Colonic mucosa (tissue), 4 donors: ENCODE results near the gene ASB10. TPM values are rescaled to one million over a fixed set of nuclear protein-coding genes. Genes with fewer than 3 reads are reported as not detected.

Experiments used
- DNase-seq: peaks from one replicate; pipeline ENCODE4 v3.0.0-alpha.2; 2020
- H3K27ac ChIP-seq: fragments of 200-600 bp; one replicate; pipeline ENCODE4 v1.8.0; 2021
- H3K27me3 ChIP-seq: fragments of 200-600 bp; one replicate; pipeline ENCODE4 v1.8.0; 2021
- H3K36me3 ChIP-seq: fragments of 200-600 bp; one replicate; pipeline ENCODE4 v1.8.0; 2021
- H3K4me1 ChIP-seq: fragments of 200-600 bp; one replicate; pipeline ENCODE4 v1.8.0; 2021; ENCODE audit warnings: mild to moderate bottlenecking
- H3K4me3 ChIP-seq: fragments of 200-600 bp; one replicate; pipeline ENCODE4 v1.8.0; 2021
- H3K9ac ChIP-seq, 2 donors: one replicate each; pipeline ENCODE4 v1.7.0; 2013; ENCODE audit warnings: control low read depth in 2 of 2, low read depth in 2 of 2, low read length in 2 of 2
- H3K9me3 ChIP-seq: fragments of 200-600 bp; one replicate; pipeline ENCODE4 v1.8.0; 2021
- intact Hi-C: fragments of 100-400 bp; cut with DNase I; formaldehyde crosslinking; loops from one replicate; pipeline ENCODE4 v1.14.1; 2022
- total RNA-seq, 2 donors: library from RNA; stranded (reverse); fragmentation: NEBNext Ultra II Directional in 1 of 2; extraction: Animal tissue kit (Norgen Biotek cat#: 25700) in 1 of 2; gene quantifications; one replicate each; pipeline ENCODE4 v1.2.1, GENCODE V29; 2021
- TF ChIP-seq, protein P1 (sequence below): fragments of 200-600 bp; IDR thresholded peaks from one replicate; pipeline ENCODE4 v1.8.0; 2022; ENCODE audit warnings: antibody characterized with exemption, mild to moderate bottlenecking
- donor health status: healthy.
- donor health status: DM: no; HTN: no; CAD: no.
- donor health status: DM: no; HTN: no; CAD: no.

The ASB10 gene
- total RNA-seq, 2 donors from 2014 or later = not detected

DNA sequence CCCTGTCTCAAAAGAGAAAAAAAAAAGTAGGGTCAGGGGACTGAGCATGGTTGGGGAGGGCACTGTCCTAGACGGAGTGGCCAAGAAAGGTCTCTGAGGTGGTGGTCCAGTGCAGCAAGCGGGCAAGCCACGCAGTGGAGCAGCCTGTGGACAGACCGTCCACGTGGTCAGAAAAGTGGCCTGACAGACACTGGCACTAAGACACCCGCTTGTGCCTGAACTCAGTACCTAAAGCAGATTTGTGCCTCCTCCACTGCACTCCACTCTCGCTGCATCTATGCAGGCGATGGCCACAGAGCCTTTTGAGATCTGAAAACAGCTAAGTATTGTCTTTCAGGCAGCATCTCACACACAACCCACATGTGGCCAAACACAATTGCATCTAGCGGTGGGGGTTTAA is 8.8 kb downstream of the ASB10 start:
- Histone ChIP-seq H3K9ac (no peak overlapping the region), H3K4me3 (no peak overlapping the region), H3K27me3 (no peaks in the 10 kb centered on the region), H3K36me3 (no peaks in the 10 kb centered on the region), H3K27ac (no peak overlapping the region), H3K4me1 (no peaks in the 10 kb centered on the region), H3K9me3 (no peaks in the 10 kb centered on the region)
- TF ChIP-seq, protein P1, sequence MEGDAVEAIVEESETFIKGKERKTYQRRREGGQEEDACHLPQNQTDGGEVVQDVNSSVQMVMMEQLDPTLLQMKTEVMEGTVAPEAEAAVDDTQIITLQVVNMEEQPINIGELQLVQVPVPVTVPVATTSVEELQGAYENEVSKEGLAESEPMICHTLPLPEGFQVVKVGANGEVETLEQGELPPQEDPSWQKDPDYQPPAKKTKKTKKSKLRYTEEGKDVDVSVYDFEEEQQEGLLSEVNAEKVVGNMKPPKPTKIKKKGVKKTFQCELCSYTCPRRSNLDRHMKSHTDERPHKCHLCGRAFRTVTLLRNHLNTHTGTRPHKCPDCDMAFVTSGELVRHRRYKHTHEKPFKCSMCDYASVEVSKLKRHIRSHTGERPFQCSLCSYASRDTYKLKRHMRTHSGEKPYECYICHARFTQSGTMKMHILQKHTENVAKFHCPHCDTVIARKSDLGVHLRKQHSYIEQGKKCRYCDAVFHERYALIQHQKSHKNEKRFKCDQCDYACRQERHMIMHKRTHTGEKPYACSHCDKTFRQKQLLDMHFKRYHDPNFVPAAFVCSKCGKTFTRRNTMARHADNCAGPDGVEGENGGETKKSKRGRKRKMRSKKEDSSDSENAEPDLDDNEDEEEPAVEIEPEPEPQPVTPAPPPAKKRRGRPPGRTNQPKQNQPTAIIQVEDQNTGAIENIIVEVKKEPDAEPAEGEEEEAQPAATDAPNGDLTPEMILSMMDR = no peak
- DNase-seq = no peak
- intact Hi-C loops = no loop called here

DNA sequence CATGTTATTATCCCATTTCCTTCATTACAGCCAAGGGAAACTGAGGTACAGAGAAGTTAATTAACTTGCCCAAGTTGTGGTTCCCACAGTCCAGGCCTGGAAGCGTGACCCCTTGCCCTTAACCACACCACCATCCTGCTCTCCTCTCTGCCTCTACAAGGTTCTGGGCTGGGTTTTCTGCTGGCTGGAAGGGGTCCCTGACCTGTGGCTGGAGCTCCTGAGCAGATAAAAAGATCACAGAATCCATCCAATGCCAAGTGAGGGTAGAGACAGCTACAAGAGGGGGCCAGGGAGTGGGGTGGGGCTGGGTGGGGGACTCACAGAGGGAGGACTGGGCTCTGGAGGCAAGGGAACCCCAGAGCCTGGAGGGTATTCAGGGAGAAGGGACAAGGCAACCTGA is 9.7 kb downstream of the ASB10 start:
- no peaks in the 10 kb centered on the region for H3K27me3 ChIP-seq
- no peaks in the 10 kb centered on the region for H3K9me3 ChIP-seq
- H3K27ac ChIP-seq = no peak overlapping the region
- DNase-seq = no peak
- TF ChIP-seq, protein P1 = no peak
- no peak overlapping the region for H3K4me3 ChIP-seq
- no peaks in the 10 kb centered on the region for H3K4me1 ChIP-seq
- no peak overlapping the region for H3K9ac ChIP-seq
- intact Hi-C loops = no loop called here
- no peaks in the 10 kb centered on the region for H3K36me3 ChIP-seq

DNA sequence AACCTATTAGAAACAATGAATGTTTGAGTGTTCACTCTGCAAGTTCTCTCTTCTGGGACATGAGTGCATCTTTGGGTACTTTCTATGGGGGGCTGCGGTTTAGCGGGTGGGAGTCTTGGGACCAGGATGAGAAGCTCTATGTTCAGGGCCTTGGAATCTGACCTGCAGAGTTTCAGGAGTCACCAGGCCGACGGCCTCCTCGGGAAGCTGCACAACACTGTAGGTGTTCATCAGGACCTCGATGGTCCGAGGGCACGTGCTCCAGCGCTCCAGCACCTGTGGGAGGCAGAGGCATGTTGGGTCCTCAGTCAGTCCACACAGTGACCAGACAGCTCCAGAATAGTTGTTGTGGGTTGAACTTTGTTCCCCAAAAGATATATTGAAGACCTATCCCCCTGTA is 10.6 kb downstream of the ASB10 start:
- H3K9me3 ChIP-seq = no peaks in the 10 kb centered on the region
- H3K27ac ChIP-seq = no peak overlapping the region
- intact Hi-C loops = no loop called here
- no peak for DNase-seq
- H3K36me3 ChIP-seq = no peaks in the 10 kb centered on the region
- no peak overlapping the region for H3K9ac ChIP-seq
- no peak overlapping the region for H3K4me3 ChIP-seq
- no peaks in the 10 kb centered on the region for H3K27me3 ChIP-seq
- H3K4me1 ChIP-seq = no peaks in the 10 kb centered on the region
- TF ChIP-seq, protein P1 = no peak

DNA sequence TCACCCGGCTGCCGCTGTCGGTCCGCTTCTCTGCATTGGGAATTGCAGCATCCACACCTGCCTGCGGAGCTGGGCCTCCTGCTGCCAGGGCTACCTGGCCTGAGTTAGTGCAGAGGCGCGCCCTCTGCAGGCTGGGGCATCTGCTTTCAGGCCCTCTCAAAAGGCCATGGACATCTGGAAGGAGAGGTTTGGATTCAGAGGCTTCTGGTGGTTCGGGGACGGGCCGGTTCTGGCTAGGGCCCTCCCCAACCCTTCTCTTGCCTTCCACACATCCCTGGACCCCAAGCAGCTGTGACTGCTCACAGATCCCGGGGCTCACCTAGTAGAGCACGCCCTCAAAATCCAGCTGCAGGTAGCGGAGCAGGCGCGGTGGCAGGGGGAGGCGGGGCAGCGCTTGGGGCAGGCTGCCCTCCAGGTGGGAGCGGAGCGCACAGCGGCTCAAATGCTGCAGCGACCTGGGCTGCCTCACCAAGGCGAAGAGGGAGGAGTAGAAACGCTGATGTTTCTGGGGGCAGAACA is 11.2 kb downstream of the ASB10 start:
- no peak overlapping the region for H3K9ac ChIP-seq
- H3K27ac ChIP-seq = no peak overlapping the region
- no peak for DNase-seq
- intact Hi-C loops = no loop called here
- no peaks in the 10 kb centered on the region for H3K36me3 ChIP-seq
- no peaks in the 10 kb centered on the region for H3K27me3 ChIP-seq
- H3K9me3 ChIP-seq = no peaks in the 10 kb centered on the region
- no peak overlapping the region for H3K4me3 ChIP-seq
- TF ChIP-seq, protein P1 = no peak
- H3K4me1 ChIP-seq = no peaks in the 10 kb centered on the region

DNA sequence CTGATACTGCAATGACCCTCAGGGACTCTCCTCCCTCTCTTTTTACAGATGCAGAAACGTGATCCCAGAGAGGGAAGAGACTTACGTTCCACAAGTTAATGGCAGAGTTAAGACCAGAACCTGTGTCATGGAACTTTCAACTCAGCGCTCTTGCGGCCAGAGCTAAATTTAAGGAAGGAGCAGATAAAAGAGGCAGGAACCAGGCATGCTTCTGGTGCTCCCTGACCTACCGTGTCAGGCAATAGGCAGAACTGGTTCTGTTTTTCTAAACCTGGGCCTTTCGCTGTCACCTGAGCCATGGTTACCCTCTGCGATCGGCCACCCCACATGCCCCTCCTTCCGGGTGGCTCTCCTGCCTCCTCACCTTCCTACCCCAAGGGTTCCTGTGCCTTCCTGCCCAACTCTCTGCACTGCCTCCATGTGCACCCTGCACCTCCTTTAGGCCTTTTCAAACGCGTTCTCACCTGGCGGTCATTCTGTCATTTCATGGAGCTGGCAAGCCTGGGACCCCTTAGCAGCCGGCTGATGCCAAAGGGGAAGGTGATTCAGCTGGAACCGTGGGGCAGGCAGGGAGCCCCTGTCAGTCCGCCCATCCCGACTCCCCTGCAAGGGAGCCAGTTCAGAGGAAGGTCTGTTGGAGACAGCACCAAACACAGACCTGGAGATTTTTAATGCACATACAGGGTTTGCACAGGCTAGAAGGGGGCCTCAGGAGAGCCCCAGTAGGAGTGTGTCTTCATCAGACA is 11.8 kb downstream of the ASB10 start:
- no peak overlapping the region for H3K27ac ChIP-seq
- TF ChIP-seq, protein P1 = no peak
- H3K27me3 ChIP-seq = no peaks in the 10 kb centered on the region
- H3K4me1 ChIP-seq = no peaks in the 10 kb centered on the region
- no peak overlapping the region for H3K9ac ChIP-seq
- no peaks in the 10 kb centered on the region for H3K9me3 ChIP-seq
- intact Hi-C loops = no loop called here
- H3K4me3 ChIP-seq = no peak overlapping the region
- H3K36me3 ChIP-seq = no peaks in the 10 kb centered on the region
- no peak for DNase-seq
